GM19193 (cell line): Measurements from ENCODE around the gene CD96.

Experiments
- POLR2A ChIP-seq: IDR thresholded peaks from 4 replicates; pipeline ENCODE4 v1.6.1; 2011; ENCODE audit not compliant: insufficient read depth, insufficient read length; ENCODE audit errors: extremely low read depth

The CD96 gene

GRCh38 chr3:111581403-111582119 is 39.6 kb downstream of the CD96 start:
- TF ChIP-seq POLR2A: no peak

- TF ChIP-seq POLR2A: no peak
Measured at GRCh38 chr3:111582120-111582474, 40.1 kb downstream of the CD96 start.

GRCh38 chr3:111584744-111585143 is 42.7 kb downstream of the CD96 start:
- no peak for TF ChIP-seq POLR2A

GRCh38 chr3:111585217-111585616 is 43.2 kb downstream of the CD96 start:
- TF ChIP-seq POLR2A: no peak

- no peak for TF ChIP-seq POLR2A
Measured at GRCh38 chr3:111588527-111588926, 46.5 kb downstream of the CD96 start.

GRCh38 chr3:111589303-111590142 is 47.5 kb downstream of the CD96 start:
- TF ChIP-seq POLR2A: no peak

- TF ChIP-seq POLR2A: no peak
Measured at GRCh38 chr3:111590143-111590491, 48.1 kb downstream of the CD96 start.

GRCh38 chr3:111591555-111591954 is 49.6 kb downstream of the CD96 start:
- no peak for TF ChIP-seq POLR2A

- TF ChIP-seq POLR2A: no peak
Measured at GRCh38 chr3:111592143-111592542, 50.1 kb downstream of the CD96 start.

- no peak for TF ChIP-seq POLR2A
Measured at GRCh38 chr3:111592936-111593335, 50.9 kb downstream of the CD96 start.

GRCh38 chr3:111593666-111594065 is 51.7 kb downstream of the CD96 start:
- no peak for TF ChIP-seq POLR2A

GRCh38 chr3:111594205-111594604 is 52.2 kb downstream of the CD96 start:
- no peak for TF ChIP-seq POLR2A

- TF ChIP-seq POLR2A: no peak
Measured at GRCh38 chr3:111594781-111595180, 52.8 kb downstream of the CD96 start.

GRCh38 chr3:111595232-111595631 is 53.2 kb downstream of the CD96 start, which contains the start of gene ZBED2:
ZBED2 (minus strand) TSS chr3:111595346; CDS start chr3:111594201, 1,145 bp downstream.
- TF ChIP-seq POLR2A: no peak

- TF ChIP-seq POLR2A: no peak
Measured at GRCh38 chr3:111596328-111596727, 54.3 kb downstream of the CD96 start.

- no peak for TF ChIP-seq POLR2A
Measured at GRCh38 chr3:111598139-111598538, 56.1 kb downstream of the CD96 start.

GRCh38 chr3:111598552-111598951 is 56.6 kb downstream of the CD96 start:
- TF ChIP-seq POLR2A: no peak

- no peak for TF ChIP-seq POLR2A
Measured at GRCh38 chr3:111601810-111602209, 59.8 kb downstream of the CD96 start.
